T-helper 1 cell (primary cell): Measurements from ENCODE around the gene ADGRF4.

Experiments used
- DNase-seq, 5 donors: peaks; one replicate each; pipeline ENCODE4 v3.0.0-alpha.2; 2012 to 2020
- total RNA-seq, 4 donors: gene quantifications; one replicate each; lab custom pipeline; 2026; lab: John Stamatoyannopoulos, UW

Gene ADGRF4
- total RNA-seq = 0 reads per million in 4 donors

GRCh38 chr6:47698342-47698787 is at the start of gene ADGRF4:
TSS of gene ADGRF4 (plus strand) at chr6:47698580. CDS start at chr6:47707246, 8,666 bp downstream.
- DNase-seq = no peak

GRCh38 chr6:47650553-47651432 is 47.6 kb upstream of the ADGRF4 start:
- no peak for DNase-seq

- DNase-seq = no peak
Observed at GRCh38 chr6:47651505-47651944, 46.9 kb upstream of the ADGRF4 start.

GRCh38 chr6:47653706-47654105 is 44.7 kb upstream of the ADGRF4 start:
- DNase-seq = no peak

GRCh38 chr6:47654255-47654654 is 44.1 kb upstream of the ADGRF4 start:
- DNase-seq = no peak

GRCh38 chr6:47655719-47656595 is 42.4 kb upstream of the ADGRF4 start:
- DNase-seq = peak in 1 of 5 donors; percentile 35

GRCh38 chr6:47661960-47662359 is 36.4 kb upstream of the ADGRF4 start:
- DNase-seq = no peak

- DNase-seq = no peak
Observed at GRCh38 chr6:47663462-47664216, 34.7 kb upstream of the ADGRF4 start.

GRCh38 chr6:47665112-47665511 is 33.3 kb upstream of the ADGRF4 start:
- no peak for DNase-seq

GRCh38 chr6:47669684-47670513 is 28.5 kb upstream of the ADGRF4 start:
- no peak for DNase-seq

GRCh38 chr6:47670851-47671250 is 27.5 kb upstream of the ADGRF4 start:
- DNase-seq = no peak

GRCh38 chr6:47671777-47672176 is 26.6 kb upstream of the ADGRF4 start:
- DNase-seq = no peak

- no peak for DNase-seq
Observed at GRCh38 chr6:47672816-47673215, 25.6 kb upstream of the ADGRF4 start.

- no peak for DNase-seq
Observed at GRCh38 chr6:47674673-47675072, 23.7 kb upstream of the ADGRF4 start.

GRCh38 chr6:47677381-47678100 is 20.8 kb upstream of the ADGRF4 start:
- no peak for DNase-seq

- no peak for DNase-seq
Observed at GRCh38 chr6:47678739-47679138, 19.6 kb upstream of the ADGRF4 start.

- no peak for DNase-seq
Observed at GRCh38 chr6:47679322-47679906, 19.0 kb upstream of the ADGRF4 start.

- no peak for DNase-seq
Observed at GRCh38 chr6:47680051-47680450, 18.3 kb upstream of the ADGRF4 start.

- DNase-seq = no peak
Observed at GRCh38 chr6:47680724-47681123, 17.7 kb upstream of the ADGRF4 start.

- no peak for DNase-seq
Observed at GRCh38 chr6:47681201-47681990, 17.0 kb upstream of the ADGRF4 start.
